ENCODE results near the gene ALDH7A1.

The ALDH7A1 gene

DNA sequence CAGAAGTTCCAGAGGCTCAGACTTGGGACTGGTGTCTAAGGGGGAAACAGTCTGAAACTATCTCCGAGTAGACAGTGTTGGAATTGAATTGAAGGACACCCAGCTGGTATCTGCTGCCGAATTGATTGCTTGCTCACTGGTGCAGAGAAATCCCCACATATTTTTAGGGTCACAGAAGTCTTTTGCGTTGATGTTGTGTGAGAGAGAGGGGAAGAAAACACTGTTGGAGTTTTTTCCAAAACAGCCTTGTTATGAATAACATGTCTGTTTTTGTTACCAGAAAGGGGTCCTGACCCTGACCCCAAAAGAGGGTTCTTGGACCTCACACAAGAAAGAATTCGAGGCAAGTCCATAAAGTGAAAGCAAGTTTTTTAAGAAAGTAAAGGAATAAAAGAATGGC lies 81.3 kb downstream of the ALDH7A1 start:
- Histone ChIP-seq H3K4me1 (peaks cover 0 to 21% (median 6%) of the 10 kb centered on the region in 4 donors), H3K27ac (peak overlapping the region in 1 of 2 donors; percentile 31)

DNA sequence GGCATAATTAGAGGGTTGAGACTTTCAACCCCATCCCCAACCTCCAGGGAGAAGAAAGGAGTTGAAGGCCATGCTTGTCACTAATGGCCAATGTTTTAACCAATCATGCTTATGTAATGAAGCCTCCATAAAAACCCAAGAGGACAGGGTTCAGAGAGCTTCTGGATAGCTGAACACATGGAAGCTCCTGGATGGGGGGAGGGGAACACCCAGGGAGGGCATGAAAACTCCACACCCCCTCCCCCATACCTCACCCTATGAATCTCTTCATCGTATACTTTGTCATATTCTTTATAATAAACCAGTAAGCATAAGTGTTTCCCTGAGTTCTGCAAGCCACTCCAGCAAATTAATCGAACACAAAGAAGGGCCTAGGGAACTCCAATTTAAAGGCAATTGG lies 81.7 kb downstream of the ALDH7A1 start:
- no peak for DNase-seq
- Histone ChIP-seq H3K4me3 (no peak overlapping the region), H3K27ac (peak overlapping the region in 1 of 2 donors; percentile 31), H3K36me3 (no peaks in the 10 kb centered on the region), H3K9me3 (no peaks in the 10 kb centered on the region), H3K4me1 (peaks cover 0 to 23% (median 7%) of the 10 kb centered on the region in 4 donors), H3K27me3 (no peaks in the 10 kb centered on the region)
- TF ChIP-seq, protein P1, sequence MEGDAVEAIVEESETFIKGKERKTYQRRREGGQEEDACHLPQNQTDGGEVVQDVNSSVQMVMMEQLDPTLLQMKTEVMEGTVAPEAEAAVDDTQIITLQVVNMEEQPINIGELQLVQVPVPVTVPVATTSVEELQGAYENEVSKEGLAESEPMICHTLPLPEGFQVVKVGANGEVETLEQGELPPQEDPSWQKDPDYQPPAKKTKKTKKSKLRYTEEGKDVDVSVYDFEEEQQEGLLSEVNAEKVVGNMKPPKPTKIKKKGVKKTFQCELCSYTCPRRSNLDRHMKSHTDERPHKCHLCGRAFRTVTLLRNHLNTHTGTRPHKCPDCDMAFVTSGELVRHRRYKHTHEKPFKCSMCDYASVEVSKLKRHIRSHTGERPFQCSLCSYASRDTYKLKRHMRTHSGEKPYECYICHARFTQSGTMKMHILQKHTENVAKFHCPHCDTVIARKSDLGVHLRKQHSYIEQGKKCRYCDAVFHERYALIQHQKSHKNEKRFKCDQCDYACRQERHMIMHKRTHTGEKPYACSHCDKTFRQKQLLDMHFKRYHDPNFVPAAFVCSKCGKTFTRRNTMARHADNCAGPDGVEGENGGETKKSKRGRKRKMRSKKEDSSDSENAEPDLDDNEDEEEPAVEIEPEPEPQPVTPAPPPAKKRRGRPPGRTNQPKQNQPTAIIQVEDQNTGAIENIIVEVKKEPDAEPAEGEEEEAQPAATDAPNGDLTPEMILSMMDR (IDR thresholded peaks at IDR 0.05), result no peak
- intact Hi-C loops (cut with DNase I; ENCODE audit: low total_unique reads), result no loop called here

More for the DNA sequence above, 81.3 kb downstream of the ALDH7A1 start:
- DNase-seq, result no peak
- intact Hi-C loops (cut with DNase I; ENCODE audit: low total_unique reads), result no loop called here
- TF ChIP-seq, protein P1 (IDR thresholded peaks at IDR 0.05), result no peak
- no peaks in the 10 kb centered on the region for H3K36me3 ChIP-seq
- H3K9me3 ChIP-seq, result no peaks in the 10 kb centered on the region
- no peaks in the 10 kb centered on the region for H3K27me3 ChIP-seq
- no peak overlapping the region for H3K4me3 ChIP-seq

DNA sequence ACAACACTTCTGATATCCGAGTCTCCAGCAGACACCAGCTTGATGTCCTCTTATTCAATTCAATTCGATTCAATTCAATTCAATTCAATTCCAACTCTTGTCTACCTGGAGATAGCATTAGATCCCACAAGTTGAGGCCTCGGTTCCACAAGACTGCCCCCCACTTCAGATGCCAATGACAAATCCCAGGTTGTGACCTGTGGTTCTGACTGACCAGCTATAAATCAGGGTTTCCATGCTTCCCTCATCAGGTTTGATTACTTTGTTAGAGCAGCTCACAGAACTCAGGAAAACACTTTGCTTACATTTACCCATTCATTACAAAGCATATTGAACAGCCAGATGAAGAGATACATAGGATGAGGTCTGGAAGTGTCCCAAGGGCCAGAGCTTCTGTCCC lies 82.6 kb downstream of the ALDH7A1 start:
- intact Hi-C loops (cut with DNase I; ENCODE audit: low total_unique reads), result no loop called here

DNA sequence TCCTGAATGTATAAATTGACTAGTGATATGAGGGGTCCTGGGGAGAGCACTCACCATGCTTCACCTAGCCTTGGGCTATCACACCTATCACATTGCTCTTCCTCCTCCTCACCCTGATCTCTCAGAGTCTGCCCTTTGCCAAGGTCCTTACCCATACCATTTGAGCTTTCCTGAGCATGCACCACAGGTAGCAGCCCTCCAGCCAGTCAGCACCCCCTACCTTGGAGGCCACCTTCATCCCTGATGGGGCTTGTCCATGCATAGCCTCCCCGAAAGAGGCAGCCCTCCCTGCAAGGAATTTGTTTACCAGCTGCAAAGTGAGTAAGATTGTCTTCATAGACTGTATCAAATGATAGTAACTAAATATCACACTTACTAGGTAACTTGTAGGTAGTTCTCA lies 83.1 kb downstream of the ALDH7A1 start:
- H3K4me1 ChIP-seq, result peaks cover 0 to 25% (median 5%) of the 10 kb centered on the region in 4 donors
- intact Hi-C loops (cut with DNase I; ENCODE audit: low total_unique reads), result no loop called here
- H3K4me3 ChIP-seq, result no peak overlapping the region
- no peak for DNase-seq
- no peaks in the 10 kb centered on the region for H3K9me3 ChIP-seq
- TF ChIP-seq, protein P1 (IDR thresholded peaks at IDR 0.05), result no peak
- H3K27ac ChIP-seq, result no peak overlapping the region
- no peaks in the 10 kb centered on the region for H3K36me3 ChIP-seq
- no peaks in the 10 kb centered on the region for H3K27me3 ChIP-seq

More for the DNA sequence above, 82.6 kb downstream of the ALDH7A1 start:
- Histone ChIP-seq H3K9me3 (no peaks in the 10 kb centered on the region), H3K36me3 (no peaks in the 10 kb centered on the region), H3K27ac (no peak overlapping the region), H3K27me3 (no peaks in the 10 kb centered on the region), H3K4me1 (peaks cover 0 to 25% (median 5%) of the 10 kb centered on the region in 4 donors), H3K4me3 (no peak overlapping the region)
- TF ChIP-seq, protein P1 (IDR thresholded peaks at IDR 0.05), result no peak
- DNase-seq, result no peak

DNA sequence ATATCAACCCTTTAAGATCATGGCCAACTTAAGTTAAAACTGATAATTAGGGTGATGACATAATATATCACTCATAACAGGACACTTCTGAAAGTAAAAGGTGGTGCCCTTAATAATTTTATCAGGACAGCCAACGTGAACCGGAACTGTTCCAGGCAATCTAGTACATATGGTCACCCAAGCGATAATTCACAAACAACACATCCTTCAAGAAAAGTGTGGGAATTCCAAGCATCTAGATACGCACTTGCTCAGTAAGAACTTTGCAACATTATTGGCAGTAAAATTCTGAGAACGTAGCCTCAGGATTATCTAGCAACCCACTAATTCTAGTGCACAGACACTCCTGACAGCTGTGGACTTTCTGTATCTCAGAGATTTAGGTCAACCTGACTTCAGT lies 85.7 kb downstream of the ALDH7A1 start:
- DNase-seq, result no peak
- TF ChIP-seq, protein P1 (IDR thresholded peaks at IDR 0.05), result no peak
- no peaks in the 10 kb centered on the region for H3K27me3 ChIP-seq
- peak overlapping the region; percentile 12 to 18 for H3K27ac ChIP-seq
- H3K4me1 ChIP-seq, result peaks cover 0 to 19% (median 5%) of the 10 kb centered on the region in 4 donors
- H3K36me3 ChIP-seq, result no peaks in the 10 kb centered on the region
- no peak overlapping the region for H3K4me3 ChIP-seq
- no peaks in the 10 kb centered on the region for H3K9me3 ChIP-seq
- intact Hi-C loops (cut with DNase I; ENCODE audit: low total_unique reads), result no loop called here

DNA sequence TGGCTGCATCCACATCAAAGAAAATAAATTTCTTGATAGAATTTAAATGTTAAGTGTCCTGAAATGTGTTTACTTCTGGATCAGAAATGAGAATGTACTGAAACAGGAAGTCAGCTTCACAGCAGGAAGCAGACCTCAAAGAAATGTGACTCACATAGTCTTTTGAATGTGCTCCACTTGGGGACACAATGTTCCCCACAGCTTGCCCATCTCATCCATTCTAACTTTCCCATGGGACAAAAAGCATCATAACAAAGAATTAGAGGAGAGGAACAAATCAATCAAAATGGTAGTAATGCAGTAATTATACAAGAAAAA lies 86.1 kb downstream of the ALDH7A1 start:
- H3K4me3 ChIP-seq, result no peak overlapping the region
- H3K9me3 ChIP-seq, result no peaks in the 10 kb centered on the region
- no peaks in the 10 kb centered on the region for H3K27me3 ChIP-seq
- H3K36me3 ChIP-seq, result no peaks in the 10 kb centered on the region
- intact Hi-C loops (cut with DNase I; ENCODE audit: low total_unique reads), result no loop called here
- DNase-seq, result peak in 1 of 2 donors; percentile 64
- TF ChIP-seq, protein P1 (IDR thresholded peaks at IDR 0.05), result no peak
- peak overlapping the region; percentile 42 to 50 for H3K27ac ChIP-seq
- H3K4me1 ChIP-seq, result peaks cover 0 to 19% (median 6%) of the 10 kb centered on the region in 4 donors

Data from tibial artery (tissue), 4 donors.